ENCODE measurements around the gene AK5. TPM values are rescaled to one million over a fixed set of nuclear protein-coding genes. Genes with fewer than 3 reads are reported as not detected.

The AK5 gene
- total and polyA plus RNA-seq, 4 donors = 0.71 to 8.9 (median 2.1) TPM; not detected in 1

DNA sequence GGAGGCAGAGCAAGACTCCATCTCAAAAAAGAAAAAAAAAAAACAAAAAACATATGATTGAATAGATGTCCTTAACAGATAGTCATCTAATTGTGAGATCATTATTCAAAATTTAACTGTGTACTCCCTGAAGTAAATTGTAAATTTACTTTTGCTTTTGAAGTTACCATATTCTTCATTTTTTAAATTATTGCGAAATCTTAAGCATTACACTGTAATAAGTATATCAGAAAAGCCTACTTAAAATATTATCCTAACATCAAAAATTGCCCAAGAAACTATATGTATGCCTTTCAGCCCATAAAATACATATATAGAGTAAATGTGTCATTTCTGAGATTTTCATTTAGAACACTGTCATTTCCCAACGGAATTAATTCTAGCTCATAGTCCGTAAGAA, 91.9 kb downstream of the AK5 start:
- intact Hi-C loops (cut with DNase I) = no loop called here
- DNase-seq (no peak), ATAC-seq (ENCODE audit: low FRiP score) (no peak)
- Histone ChIP-seq H3K27ac (ENCODE audit: low read depth in 1 of 2, low read length in 2 of 2) (no peak overlapping the region), H3K9me3 (ENCODE audit: control insufficient read depth, low read length) (no peaks in the 10 kb centered on the region), H3K36me3 (ENCODE audit: control insufficient read depth in 1 of 2, insufficient read depth in 2 of 2, low read length in 1 of 2) (no peaks in the 10 kb centered on the region), H3K4me1 (ENCODE audit: control insufficient read depth in 1 of 2, insufficient read depth in 2 of 2, low read length in 2 of 2) (no peaks in the 10 kb centered on the region), H3K4me3 (ENCODE audit: low read length in 2 of 2) (no peak overlapping the region), H3K27me3 (ENCODE audit: control insufficient read depth in 1 of 2, insufficient read depth in 2 of 2, low read length in 1 of 2) (no peaks in the 10 kb centered on the region)
- 93 to 96% methylated on average over 3 of the region's 3 CpGs for WGBS, 2 donors

DNA sequence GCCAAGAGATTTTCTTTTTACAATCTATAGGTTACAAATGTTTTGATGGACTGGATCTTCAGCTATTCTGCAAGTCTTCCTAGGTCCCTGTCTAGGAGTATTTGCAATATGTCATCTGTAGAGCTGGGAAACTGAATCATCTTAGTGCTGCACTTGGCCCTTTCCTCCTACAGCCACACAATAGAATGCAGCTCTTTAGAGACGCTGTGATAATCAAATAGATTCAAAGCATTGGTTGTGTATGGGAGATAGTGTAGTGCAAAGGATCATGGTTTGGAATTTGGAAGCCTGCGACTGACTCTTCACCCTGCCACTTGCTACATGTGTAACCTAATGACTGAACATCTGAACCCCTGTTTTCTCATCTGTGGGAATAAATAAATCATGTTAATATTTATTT, 93.7 kb downstream of the AK5 start:
- intact Hi-C loops (cut with DNase I) = no loop called here
- H3K36me3 ChIP-seq (ENCODE audit: control insufficient read depth in 1 of 2, insufficient read depth in 2 of 2, low read length in 1 of 2) = no peaks in the 10 kb centered on the region
- WGBS, 2 donors = 63 to 72% methylated on average over 2 of the region's 2 CpGs

DNA sequence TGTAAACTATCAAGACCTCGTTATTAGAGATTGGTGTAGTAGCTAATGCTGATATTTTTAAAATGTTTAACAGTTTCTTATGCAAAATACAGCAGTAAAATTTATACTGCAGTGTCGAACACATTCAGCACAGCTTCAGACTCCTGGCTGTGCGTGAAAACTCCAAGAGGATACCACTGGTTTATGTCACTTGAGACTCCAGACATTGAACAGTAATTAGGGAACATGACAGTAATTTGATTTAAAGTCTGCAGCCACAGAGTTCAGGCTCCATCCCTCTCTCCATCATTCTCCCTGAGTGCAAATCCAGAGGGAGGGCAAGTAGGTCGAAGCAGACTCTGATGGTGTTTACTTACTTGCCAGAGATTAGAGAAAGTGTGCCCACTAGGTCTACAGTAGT, 94.2 kb downstream of the AK5 start:
- Histone ChIP-seq H3K27me3 (ENCODE audit: control insufficient read depth in 1 of 2, insufficient read depth in 2 of 2, low read length in 1 of 2) (no peaks in the 10 kb centered on the region), H3K36me3 (ENCODE audit: control insufficient read depth in 1 of 2, insufficient read depth in 2 of 2, low read length in 1 of 2) (no peaks in the 10 kb centered on the region), H3K9me3 (ENCODE audit: control insufficient read depth, low read length) (no peaks in the 10 kb centered on the region), H3K4me1 (ENCODE audit: control insufficient read depth in 1 of 2, insufficient read depth in 2 of 2, low read length in 2 of 2) (no peaks in the 10 kb centered on the region), H3K27ac (ENCODE audit: low read depth in 1 of 2, low read length in 2 of 2) (no peak overlapping the region), H3K4me3 (ENCODE audit: low read length in 2 of 2) (no peak overlapping the region)
- 46 to 55% methylated on average over 4 of the region's 4 CpGs for WGBS, 2 donors
- intact Hi-C loops (cut with DNase I) = no loop called here
- ATAC-seq (ENCODE audit: low FRiP score) (no peak), DNase-seq (no peak)

More for the DNA sequence above, 93.7 kb downstream of the AK5 start:
- Histone ChIP-seq H3K27ac (ENCODE audit: low read depth in 1 of 2, low read length in 2 of 2) (no peak overlapping the region), H3K4me3 (ENCODE audit: low read length in 2 of 2) (no peak overlapping the region), H3K9me3 (ENCODE audit: control insufficient read depth, low read length) (no peaks in the 10 kb centered on the region), H3K4me1 (ENCODE audit: control insufficient read depth in 1 of 2, insufficient read depth in 2 of 2, low read length in 2 of 2) (no peaks in the 10 kb centered on the region), H3K27me3 (ENCODE audit: control insufficient read depth in 1 of 2, insufficient read depth in 2 of 2, low read length in 1 of 2) (no peaks in the 10 kb centered on the region)
- ATAC-seq (ENCODE audit: low FRiP score) = no peak
- DNase-seq = no peak

DNA sequence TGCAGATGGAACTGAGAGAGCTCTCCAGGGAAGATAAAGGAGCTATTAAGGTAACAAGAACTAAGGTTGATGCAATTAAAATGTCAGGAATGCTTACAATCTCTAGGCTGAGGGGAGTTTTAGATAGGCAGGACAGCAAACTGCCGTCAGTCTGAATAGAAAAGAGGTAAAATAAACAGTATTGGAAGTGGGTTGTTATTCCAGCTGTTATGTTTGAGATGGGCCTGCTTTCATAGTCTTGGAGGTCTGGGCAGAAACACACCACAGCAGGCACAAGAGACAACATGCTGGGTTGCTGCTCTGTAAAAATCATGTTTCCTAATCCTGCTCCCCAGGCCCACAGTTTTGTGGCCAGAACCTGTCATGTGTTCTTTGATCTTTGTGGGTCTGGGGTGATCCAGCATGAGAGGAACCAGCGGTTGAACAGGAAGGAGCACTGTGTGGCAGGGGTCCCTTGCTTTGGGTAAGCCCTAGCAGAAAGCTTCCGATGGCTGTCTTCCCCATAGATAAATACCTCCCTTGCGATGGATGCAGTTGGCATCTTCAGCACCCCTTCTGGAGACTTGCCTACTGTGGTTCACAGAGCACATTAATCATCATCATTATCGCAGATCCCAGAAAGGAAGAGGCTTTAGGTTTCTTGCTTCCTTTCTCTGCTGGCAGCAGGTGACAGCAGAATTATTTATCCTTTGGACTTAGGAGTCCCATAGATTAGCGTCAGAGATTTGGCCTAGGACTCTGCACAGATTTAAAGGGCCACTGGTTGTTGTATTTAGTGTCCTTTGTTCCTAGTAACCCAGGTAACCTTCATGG, 97.1 kb downstream of the AK5 start:
- Histone ChIP-seq H3K4me1 (ENCODE audit: control insufficient read depth in 1 of 2, insufficient read depth in 2 of 2, low read length in 2 of 2) (no peaks in the 10 kb centered on the region), H3K27ac (ENCODE audit: low read depth in 1 of 2, low read length in 2 of 2) (no peak overlapping the region), H3K4me3 (ENCODE audit: low read length in 2 of 2) (no peak overlapping the region), H3K9me3 (ENCODE audit: control insufficient read depth, low read length) (no peaks in the 10 kb centered on the region), H3K36me3 (ENCODE audit: control insufficient read depth in 1 of 2, insufficient read depth in 2 of 2, low read length in 1 of 2) (no peaks in the 10 kb centered on the region), H3K27me3 (ENCODE audit: control insufficient read depth in 1 of 2, insufficient read depth in 2 of 2, low read length in 1 of 2) (no peaks in the 10 kb centered on the region)
- WGBS, 2 donors = 52 to 55% methylated on average over 6 of the region's 6 CpGs
- intact Hi-C loops (cut with DNase I) = no loop called here
- DNase-seq (no peak), ATAC-seq (ENCODE audit: low FRiP score) (no peak)

DNA sequence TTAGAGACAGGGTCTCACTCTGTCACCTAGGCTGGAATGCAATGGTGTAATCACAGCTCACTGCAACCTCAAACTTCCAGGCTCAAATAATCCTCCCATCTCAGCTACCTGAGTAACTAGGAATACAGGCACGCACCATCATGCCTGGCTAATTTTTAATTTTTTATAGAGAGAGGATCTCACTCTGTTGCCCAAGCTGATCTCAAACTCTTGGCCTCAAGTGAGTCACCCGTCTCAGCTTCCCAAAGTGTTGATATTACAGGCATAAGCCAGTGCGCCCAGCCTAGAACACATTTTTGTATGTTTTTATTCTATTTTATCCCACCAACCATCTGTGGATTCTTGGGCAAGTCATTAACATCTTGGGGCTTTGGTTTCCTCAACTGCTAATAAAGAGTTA, 100.5 kb downstream of the AK5 start:
- H3K27me3 ChIP-seq (ENCODE audit: control insufficient read depth in 1 of 2, insufficient read depth in 2 of 2, low read length in 1 of 2) = no peaks in the 10 kb centered on the region
- H3K9me3 ChIP-seq (ENCODE audit: control insufficient read depth, low read length) = no peaks in the 10 kb centered on the region
- WGBS, 2 donors = 72 to 82% methylated on average over 3 of the region's 3 CpGs
- no peak overlapping the region for H3K4me3 ChIP-seq (ENCODE audit: low read length in 2 of 2)
- DNase-seq = no peak
- intact Hi-C loops (cut with DNase I) = no loop called here
- no peaks in the 10 kb centered on the region for H3K36me3 ChIP-seq (ENCODE audit: control insufficient read depth in 1 of 2, insufficient read depth in 2 of 2, low read length in 1 of 2)
- no peaks in the 10 kb centered on the region for H3K4me1 ChIP-seq (ENCODE audit: control insufficient read depth in 1 of 2, insufficient read depth in 2 of 2, low read length in 2 of 2)
- no peak overlapping the region for H3K27ac ChIP-seq (ENCODE audit: low read depth in 1 of 2, low read length in 2 of 2)
- no peak for ATAC-seq (ENCODE audit: low FRiP score)

DNA sequence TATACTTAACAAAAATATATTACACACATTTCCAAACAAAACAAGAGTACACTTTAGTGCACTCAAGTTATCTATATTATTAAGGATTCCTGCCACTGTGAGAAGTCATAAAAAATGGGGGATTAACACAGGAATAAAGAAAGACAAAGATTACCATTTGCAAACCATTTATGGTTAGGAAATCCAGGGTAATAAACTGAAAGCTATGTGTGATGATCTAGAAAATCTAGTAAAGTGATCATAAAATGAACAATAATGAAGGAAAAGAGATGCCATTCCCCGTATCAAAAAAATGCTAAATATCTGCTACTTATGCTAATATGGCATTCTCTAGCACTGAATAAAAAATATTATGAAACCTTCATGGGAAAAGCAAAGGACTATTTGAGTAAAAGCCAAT, 101.4 kb downstream of the AK5 start:
- 74 to 88% methylated on average over 1 of the region's 1 CpG for WGBS, 2 donors
- intact Hi-C loops (cut with DNase I) = no loop called here
- Histone ChIP-seq H3K27ac (ENCODE audit: low read depth in 1 of 2, low read length in 2 of 2) (no peak overlapping the region), H3K9me3 (ENCODE audit: control insufficient read depth, low read length) (no peaks in the 10 kb centered on the region), H3K36me3 (ENCODE audit: control insufficient read depth in 1 of 2, insufficient read depth in 2 of 2, low read length in 1 of 2) (no peaks in the 10 kb centered on the region), H3K27me3 (ENCODE audit: control insufficient read depth in 1 of 2, insufficient read depth in 2 of 2, low read length in 1 of 2) (no peaks in the 10 kb centered on the region), H3K4me3 (ENCODE audit: low read length in 2 of 2) (no peak overlapping the region), H3K4me1 (ENCODE audit: control insufficient read depth in 1 of 2, insufficient read depth in 2 of 2, low read length in 2 of 2) (no peaks in the 10 kb centered on the region)
- ATAC-seq (ENCODE audit: low FRiP score) = no peak
- no peak for DNase-seq

DNA sequence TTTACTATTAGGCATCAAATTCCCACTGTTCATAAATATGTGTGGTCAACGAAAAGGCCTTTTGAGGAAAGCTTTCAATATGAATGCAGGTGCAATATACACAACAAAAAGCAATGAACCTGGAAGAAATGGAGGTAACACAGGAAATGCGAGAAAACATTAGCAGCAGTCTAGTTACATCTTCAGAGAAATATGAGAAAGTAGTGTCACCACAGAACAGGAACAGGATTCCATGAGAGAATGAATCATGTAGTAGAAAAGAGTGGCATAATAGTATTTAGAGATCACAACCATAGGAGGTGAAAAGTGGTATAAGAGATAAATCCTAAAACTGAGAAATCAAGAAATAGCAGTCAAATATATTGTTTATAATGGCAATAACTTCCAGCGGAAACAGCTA, 103.7 kb downstream of the AK5 start:
- H3K27ac ChIP-seq (ENCODE audit: low read depth in 1 of 2, low read length in 2 of 2) = no peak overlapping the region
- H3K9me3 ChIP-seq (ENCODE audit: control insufficient read depth, low read length) = no peaks in the 10 kb centered on the region
- no peak for ATAC-seq (ENCODE audit: low FRiP score)
- intact Hi-C loops (cut with DNase I) = no loop called here
- no peak for DNase-seq
- no peaks in the 10 kb centered on the region for H3K36me3 ChIP-seq (ENCODE audit: control insufficient read depth in 1 of 2, insufficient read depth in 2 of 2, low read length in 1 of 2)
- no peak overlapping the region for H3K4me3 ChIP-seq (ENCODE audit: low read length in 2 of 2)
- no peaks in the 10 kb centered on the region for H3K4me1 ChIP-seq (ENCODE audit: control insufficient read depth in 1 of 2, insufficient read depth in 2 of 2, low read length in 2 of 2)
- H3K27me3 ChIP-seq (ENCODE audit: control insufficient read depth in 1 of 2, insufficient read depth in 2 of 2, low read length in 1 of 2) = no peaks in the 10 kb centered on the region
- 80 to 85% methylated on average over 3 of the region's 3 CpGs for WGBS, 2 donors

DNA sequence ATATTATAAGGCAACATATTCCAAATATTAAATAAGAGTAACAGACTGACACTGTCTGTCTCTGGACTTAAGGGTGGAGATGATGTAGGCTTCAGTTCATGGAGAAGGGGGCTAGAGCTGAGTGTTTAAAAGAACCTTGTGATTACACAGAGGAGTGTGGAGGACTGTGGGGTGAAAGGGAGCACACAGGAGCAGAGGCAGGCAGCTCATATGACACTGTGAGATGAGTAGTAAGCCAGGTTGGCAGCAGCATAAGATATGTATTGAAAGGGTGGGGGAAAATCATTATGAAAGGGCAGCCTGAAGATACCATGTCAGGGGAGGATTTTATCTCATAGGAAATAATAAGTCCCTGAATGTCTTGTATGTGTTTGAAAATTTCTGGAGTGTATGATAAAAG, 104.5 kb downstream of the AK5 start:
- intact Hi-C loops (cut with DNase I) = no loop called here
- H3K9me3 ChIP-seq (ENCODE audit: control insufficient read depth, low read length) = no peaks in the 10 kb centered on the region
- no peak for DNase-seq
- no peak overlapping the region for H3K27ac ChIP-seq (ENCODE audit: low read depth in 1 of 2, low read length in 2 of 2)
- no peak overlapping the region for H3K4me3 ChIP-seq (ENCODE audit: low read length in 2 of 2)
- H3K27me3 ChIP-seq (ENCODE audit: control insufficient read depth in 1 of 2, insufficient read depth in 2 of 2, low read length in 1 of 2) = no peaks in the 10 kb centered on the region
- ATAC-seq (ENCODE audit: low FRiP score) = no peak
- H3K4me1 ChIP-seq (ENCODE audit: control insufficient read depth in 1 of 2, insufficient read depth in 2 of 2, low read length in 2 of 2) = no peaks in the 10 kb centered on the region
- no peaks in the 10 kb centered on the region for H3K36me3 ChIP-seq (ENCODE audit: control insufficient read depth in 1 of 2, insufficient read depth in 2 of 2, low read length in 1 of 2)

DNA sequence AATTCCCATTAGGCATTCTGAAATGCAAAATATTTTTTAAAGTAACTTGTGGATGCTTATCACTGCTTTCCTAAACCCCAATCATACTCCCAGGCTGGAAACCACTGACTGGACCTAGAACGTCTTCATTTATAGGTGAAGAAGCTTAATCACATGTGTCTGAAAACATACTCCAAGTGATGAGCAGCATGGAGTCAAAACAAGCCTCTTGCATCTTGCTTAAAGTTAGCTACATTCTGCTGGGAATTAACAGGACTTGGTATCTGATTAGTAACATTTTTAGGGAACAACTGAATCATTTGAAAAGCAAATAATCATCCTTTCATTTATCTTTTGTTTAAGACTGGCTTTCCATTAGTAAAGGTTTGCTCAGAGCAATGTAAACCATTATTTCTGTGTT, 105.7 kb downstream of the AK5 start:
- no peaks in the 10 kb centered on the region for H3K27me3 ChIP-seq (ENCODE audit: control insufficient read depth in 1 of 2, insufficient read depth in 2 of 2, low read length in 1 of 2)
- no peak overlapping the region for H3K4me3 ChIP-seq (ENCODE audit: low read length in 2 of 2)
- no peaks in the 10 kb centered on the region for H3K36me3 ChIP-seq (ENCODE audit: control insufficient read depth in 1 of 2, insufficient read depth in 2 of 2, low read length in 1 of 2)
- no peaks in the 10 kb centered on the region for H3K9me3 ChIP-seq (ENCODE audit: control insufficient read depth, low read length)
- intact Hi-C loops (cut with DNase I) = no loop called here
- WGBS, 2 donors = 61 to 76% methylated on average over 1 of the region's 1 CpG
- ATAC-seq (ENCODE audit: low FRiP score) (no peak), DNase-seq (no peak)
- H3K27ac ChIP-seq (ENCODE audit: low read depth in 1 of 2, low read length in 2 of 2) = no peak overlapping the region
- peaks cover 0 to 2% of the 10 kb centered on the region in 2 donors for H3K4me1 ChIP-seq (ENCODE audit: control insufficient read depth in 1 of 2, insufficient read depth in 2 of 2, low read length in 2 of 2)
